Subcutaneous adipose tissue (tissue), 4 donors: ENCODE results near the gene MTUS2. TPM values are rescaled to one million over a fixed set of nuclear protein-coding genes. Genes with fewer than 3 reads are reported as not detected.

ENCODE experiments used
- CTCF ChIP-seq: fragments of 450-650 bp; IDR thresholded peaks from one replicate; pipeline ENCODE4 v1.5.1; 2016; ENCODE audit warnings: low read depth, mild to moderate bottlenecking, control low read depth, antibody characterized with exemption, moderate library complexity
- total RNA-seq, 4 donors: library from RNA; depleted of rRNA; stranded (reverse); fragments of >200 nt; gene quantifications; one replicate each; pipeline ENCODE4 v1.1.0, GENCODE V29; 2016

The MTUS2 gene
- total RNA-seq, 4 donors from 2014 or later, result not detected

GRCh38 chr13:29021311-29021710 lies 201.2 kb downstream of the MTUS2 start:
- TF ChIP-seq CTCF, result no peak

GRCh38 chr13:29021717-29022116 lies 201.6 kb downstream of the MTUS2 start:
- TF ChIP-seq CTCF, result no peak

GRCh38 chr13:29022410-29022809 lies 202.3 kb downstream of the MTUS2 start:
- TF ChIP-seq CTCF, result no peak

GRCh38 chr13:29022968-29023367 lies 202.8 kb downstream of the MTUS2 start:
- TF ChIP-seq CTCF, result no peak

- no peak for TF ChIP-seq CTCF
These were observed 204.6 kb downstream of the MTUS2 start for GRCh38 chr13:29024783-29025182.

- no peak for TF ChIP-seq CTCF
These were observed 208.7 kb downstream of the MTUS2 start for GRCh38 chr13:29028868-29029267.

GRCh38 chr13:29038700-29039099 lies 218.6 kb downstream of the MTUS2 start:
- TF ChIP-seq CTCF, result no peak
